HG03103 (cell line): ENCODE results near the gene CEPT1.

Experiments
- ATAC-seq: cut with Tn5 transposase; IDR thresholded peaks from one replicate; pipeline ENCODE4 v1.9.1; 2021; ENCODE audit warnings: low read depth; ENCODE audit not compliant: unreplicated experiment

CEPT1 gene

GRCh38 chr1:111145963-111146768, 6.1 kb downstream of the CEPT1 start:
- no peak for ATAC-seq

DNA sequence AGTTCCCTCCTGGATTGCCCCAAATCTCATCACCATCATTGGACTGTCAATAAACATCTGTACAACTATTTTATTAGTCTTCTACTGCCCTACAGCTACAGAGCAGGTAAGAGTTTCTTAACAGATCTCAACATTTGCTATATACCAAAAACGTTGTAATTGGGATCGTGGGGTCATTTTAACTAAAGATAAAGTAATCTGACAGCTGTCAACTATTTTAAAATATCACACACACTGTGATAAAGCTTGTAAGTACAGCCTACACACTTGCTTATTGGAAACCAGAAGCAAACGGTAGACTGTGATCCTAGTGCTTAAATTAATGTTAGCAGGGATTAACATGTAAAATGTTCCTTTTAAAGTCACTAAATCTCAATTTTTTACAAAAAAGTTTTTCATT, 7.9 kb downstream of the CEPT1 start:
- no peak for ATAC-seq

- ATAC-seq: no peak
Observed at GRCh38 chr1:111148376-111148881, 8.4 kb downstream of the CEPT1 start.

GRCh38 chr1:111151838-111152237, 11.8 kb downstream of the CEPT1 start:
- ATAC-seq: no peak

DNA sequence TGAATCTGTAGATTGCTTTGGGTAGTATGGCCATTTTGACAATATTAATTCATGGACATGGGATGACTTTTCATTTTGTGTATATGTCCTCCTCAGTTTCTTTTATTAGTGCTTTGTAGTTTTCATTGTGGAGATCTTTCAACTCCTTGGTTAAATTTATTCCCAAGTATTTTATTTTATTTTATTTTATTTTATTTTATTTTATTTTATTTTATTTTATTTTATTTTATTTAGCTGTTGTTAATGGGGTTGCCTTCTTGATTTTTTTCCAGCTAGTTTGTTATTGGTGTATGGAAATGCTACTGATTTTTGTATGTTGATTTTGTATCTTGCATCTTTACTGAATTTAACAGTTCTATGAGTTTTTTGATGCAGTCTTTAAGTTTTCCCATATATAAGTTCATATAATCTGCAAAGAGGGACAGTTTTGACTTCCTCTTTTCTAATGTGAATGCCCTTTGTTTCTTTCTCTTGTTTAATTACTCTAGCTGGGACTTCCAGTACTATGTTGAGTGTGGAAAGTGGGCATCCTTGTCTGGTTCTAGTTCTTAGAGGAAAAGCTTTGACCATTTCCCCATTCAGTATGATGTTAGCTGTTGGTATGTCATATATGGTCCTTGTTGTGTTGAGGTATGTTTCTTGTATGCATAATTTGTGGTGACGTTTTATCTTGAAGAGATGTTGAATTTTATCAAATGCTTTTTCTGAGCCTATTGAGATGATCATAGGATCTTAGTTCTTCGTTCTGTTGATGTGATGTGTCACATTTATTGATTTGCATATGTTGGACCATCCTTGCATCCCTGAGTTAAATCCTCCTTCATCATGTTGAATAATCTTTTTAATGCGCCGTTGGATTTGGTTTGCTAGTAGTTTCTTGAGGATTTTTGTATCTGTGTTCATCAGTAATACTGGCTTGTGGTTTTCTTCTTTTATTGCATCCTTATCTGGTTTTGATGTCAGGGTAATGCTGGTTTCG, 14.3 kb downstream of the CEPT1 start:
- ATAC-seq: no peak

GRCh38 chr1:111157431-111157830, 17.4 kb downstream of the CEPT1 start:
- ATAC-seq: no peak

DNA sequence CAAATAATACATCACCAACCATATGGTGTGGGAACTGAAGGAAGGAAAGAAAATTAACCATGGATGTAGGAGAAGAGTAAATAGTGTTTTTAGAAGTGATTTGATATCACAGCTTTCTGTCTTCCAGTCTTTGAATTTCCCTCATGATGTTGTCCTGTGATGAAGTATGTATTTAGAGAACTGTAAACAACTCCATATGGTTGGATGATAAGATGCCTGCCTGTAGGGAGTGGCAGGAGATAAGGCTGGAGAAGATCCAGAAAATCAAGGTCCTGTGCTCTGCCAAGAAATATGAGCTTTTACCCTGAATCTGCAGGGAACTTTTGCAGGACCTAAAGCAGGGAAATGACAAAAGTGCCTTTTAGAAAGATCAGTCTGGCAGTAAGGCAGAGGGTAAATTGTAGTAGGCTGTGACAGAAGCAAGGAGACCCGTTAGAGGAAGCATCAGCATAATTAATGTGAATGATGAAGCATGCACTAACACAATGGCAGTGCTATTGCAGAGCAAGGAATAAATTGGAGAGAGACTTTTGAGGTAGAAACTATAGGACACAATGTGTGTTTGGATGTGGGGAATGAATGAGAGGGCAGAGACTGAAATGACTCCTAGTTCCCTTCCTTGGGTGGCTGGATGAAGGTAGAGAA, 21.9 kb downstream of the CEPT1 start:
- no peak for ATAC-seq

GRCh38 chr1:111162488-111162880, 22.5 kb downstream of the CEPT1 start:
- no peak for ATAC-seq

- no peak for ATAC-seq
Observed at GRCh38 chr1:111163363-111163762, 23.3 kb downstream of the CEPT1 start.

GRCh38 chr1:111164151-111164550, 24.1 kb downstream of the CEPT1 start:
- ATAC-seq: no peak

GRCh38 chr1:111172463-111172862, 32.4 kb downstream of the CEPT1 start:
- no peak for ATAC-seq

DNA sequence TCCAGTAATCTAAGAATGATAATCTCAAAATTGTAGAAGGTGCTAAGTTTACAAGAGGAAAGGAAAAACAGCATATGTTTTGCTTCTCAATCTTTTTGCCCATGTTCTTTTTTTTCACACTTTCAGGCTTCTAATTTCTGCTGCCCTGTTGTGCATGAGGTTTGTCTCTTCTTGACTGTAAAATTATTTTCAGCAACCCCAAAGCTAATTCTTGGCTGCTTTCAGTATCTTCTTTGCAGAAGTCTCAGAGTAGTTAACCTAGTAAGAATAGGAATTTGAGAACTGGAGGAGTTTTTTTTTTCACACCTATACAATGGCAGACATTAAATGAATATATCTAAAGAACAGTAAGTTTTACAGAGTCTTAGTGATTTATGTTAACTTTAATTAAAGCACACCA, 34.0 kb downstream of the CEPT1 start:
- no peak for ATAC-seq

- no peak for ATAC-seq
Observed at GRCh38 chr1:111175349-111175748, 35.3 kb downstream of the CEPT1 start.

DNA sequence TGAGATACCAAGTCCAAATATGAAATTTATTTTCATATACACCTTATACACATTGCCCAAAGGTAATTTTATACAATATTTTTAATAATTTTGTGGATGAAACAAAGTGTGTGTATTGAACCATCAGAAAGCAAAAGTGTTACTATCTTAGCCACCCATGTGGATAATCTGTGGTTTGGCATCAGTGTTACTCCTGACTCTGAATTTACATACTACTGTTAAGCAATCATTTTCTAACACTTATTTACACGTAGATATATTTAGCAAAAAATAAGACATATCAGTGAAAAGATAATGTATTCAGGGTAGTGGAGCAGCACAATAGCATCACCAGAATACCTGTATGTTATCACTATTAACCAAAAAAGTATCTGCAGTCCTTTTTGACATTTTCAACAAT, 36.7 kb downstream of the CEPT1 start:
- ATAC-seq: no peak

GRCh38 chr1:111179968-111180533, 40.0 kb downstream of the CEPT1 start:
- ATAC-seq: no peak

DNA sequence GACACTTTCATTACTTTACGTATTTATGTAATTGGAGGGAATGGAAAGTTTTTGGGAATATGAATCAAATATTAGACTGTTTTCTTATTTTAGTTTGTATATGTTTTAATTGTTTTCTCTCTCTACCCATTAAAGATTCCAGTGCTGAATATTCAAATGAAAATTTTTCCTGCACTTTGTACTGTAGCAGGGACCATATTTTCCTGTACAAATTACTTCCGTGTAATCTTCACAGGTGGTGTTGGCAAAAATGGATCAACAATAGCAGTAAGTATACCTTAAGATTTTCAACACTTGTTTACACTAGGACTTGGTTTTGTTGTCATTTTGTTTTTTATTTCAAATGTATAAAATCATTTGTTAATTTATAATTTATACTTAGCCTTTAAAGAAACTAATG, 42.0 kb downstream of the CEPT1 start:
- no peak for ATAC-seq

- ATAC-seq: no peak
Observed at GRCh38 chr1:111183308-111184069, 43.5 kb downstream of the CEPT1 start.

- no peak for ATAC-seq
Observed at GRCh38 chr1:111184663-111185062, 44.6 kb downstream of the CEPT1 start.

DNA sequence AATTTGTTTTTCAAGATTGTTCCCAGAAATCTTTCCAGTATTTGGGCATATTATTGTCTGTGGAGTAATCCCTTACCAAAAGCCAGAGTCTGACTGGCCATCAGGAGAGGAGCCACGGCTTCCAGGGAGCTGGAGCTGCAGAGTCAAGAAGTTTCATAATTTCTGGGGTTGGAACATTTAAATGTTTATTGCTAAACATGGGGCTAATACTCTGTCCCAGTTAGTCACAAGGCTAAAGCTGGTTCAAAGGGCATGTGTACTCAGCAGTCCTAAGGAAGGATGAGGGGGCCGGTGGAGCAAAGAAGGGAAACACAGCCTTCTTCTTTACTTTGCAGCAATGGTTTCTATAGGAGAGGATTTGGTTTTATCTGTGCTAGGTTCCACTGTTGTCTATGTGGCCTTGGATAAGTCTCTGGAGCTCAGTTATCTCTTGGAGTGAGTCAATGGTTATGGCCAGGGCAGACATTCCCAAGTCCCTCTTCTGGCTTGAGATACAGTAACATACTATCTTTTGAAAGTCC, 51.0 kb downstream of the CEPT1 start:
- no peak for ATAC-seq

- no peak for ATAC-seq
Observed at GRCh38 chr1:111191496-111191895, 51.5 kb downstream of the CEPT1 start.
